Lower leg skin (tissue), 3 donors: Measurements from ENCODE around the gene SRP14.

Experiments
- POLR2A ChIP-seq, 2 donors: fragments of 450-650 bp; IDR thresholded peaks; one replicate each; pipeline ENCODE4 v1.6.1; 2016 to 2017; ENCODE audit warnings: antibody characterized with exemption in 2 of 2, mild to moderate bottlenecking in 1 of 2, moderate library complexity in 1 of 2
- TF ChIP-seq, protein P1 (sequence below), 3 donors: fragments of 450-650 bp; IDR thresholded peaks; one replicate each; pipeline ENCODE4 v1.5.1; 2016; ENCODE audit warnings: antibody characterized with exemption in 3 of 3, mild to moderate bottlenecking in 3 of 3, moderate library complexity in 2 of 3

DNA sequence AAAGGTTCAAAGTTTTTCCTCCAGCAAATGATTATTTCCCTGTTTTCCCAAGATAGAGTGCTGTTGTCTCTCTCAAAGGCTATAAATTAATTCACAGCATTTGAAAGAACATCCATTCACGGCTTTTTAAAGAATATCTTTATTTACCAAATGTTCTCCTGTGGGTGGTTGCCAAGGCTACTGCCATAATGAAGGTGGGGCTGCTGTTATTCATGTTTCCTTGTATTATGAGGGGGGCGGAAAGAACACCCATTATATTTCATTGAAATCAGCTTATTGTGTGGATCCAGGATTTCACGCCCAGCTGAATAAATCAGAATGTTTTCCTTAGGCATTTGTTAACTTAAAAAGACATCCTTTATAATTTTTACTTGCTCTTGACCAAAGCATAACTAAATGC lies 10.1 kb downstream of the SRP14 start:
- no peak for TF ChIP-seq POLR2A (IDR thresholded peaks at IDR 0.05)
- TF ChIP-seq, protein P1, sequence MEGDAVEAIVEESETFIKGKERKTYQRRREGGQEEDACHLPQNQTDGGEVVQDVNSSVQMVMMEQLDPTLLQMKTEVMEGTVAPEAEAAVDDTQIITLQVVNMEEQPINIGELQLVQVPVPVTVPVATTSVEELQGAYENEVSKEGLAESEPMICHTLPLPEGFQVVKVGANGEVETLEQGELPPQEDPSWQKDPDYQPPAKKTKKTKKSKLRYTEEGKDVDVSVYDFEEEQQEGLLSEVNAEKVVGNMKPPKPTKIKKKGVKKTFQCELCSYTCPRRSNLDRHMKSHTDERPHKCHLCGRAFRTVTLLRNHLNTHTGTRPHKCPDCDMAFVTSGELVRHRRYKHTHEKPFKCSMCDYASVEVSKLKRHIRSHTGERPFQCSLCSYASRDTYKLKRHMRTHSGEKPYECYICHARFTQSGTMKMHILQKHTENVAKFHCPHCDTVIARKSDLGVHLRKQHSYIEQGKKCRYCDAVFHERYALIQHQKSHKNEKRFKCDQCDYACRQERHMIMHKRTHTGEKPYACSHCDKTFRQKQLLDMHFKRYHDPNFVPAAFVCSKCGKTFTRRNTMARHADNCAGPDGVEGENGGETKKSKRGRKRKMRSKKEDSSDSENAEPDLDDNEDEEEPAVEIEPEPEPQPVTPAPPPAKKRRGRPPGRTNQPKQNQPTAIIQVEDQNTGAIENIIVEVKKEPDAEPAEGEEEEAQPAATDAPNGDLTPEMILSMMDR (IDR thresholded peaks at IDR 0.05): no peak
